AG04449 (cell line): Measurements from ENCODE around the gene LRP6.

Experiments
- CTCF ChIA-PET: fragments of 350-600 bp; formaldehyde crosslinking; extraction: SDS; loops from one replicate; lab custom pipeline; 2021; ENCODE audit warnings: antibody characterized with exemption; lab: Yijun Ruan, JAX
- POLR2A ChIA-PET: fragments of 400-600, 350-600 bp; formaldehyde crosslinking; extraction: SDS; loops from one replicate; lab custom pipeline; 2020; ENCODE audit warnings: antibody characterized with exemption, inconsistent platforms; lab: Yijun Ruan, JAX
- DNase-seq: peaks from one replicate; pipeline ENCODE4 v3.0.0-alpha.2; 2010; ENCODE audit warnings: low read depth, low spot score
- H3K4me3 ChIP-seq: 2 replicates; pipeline ENCODE4 v1.5.1; 2011; ENCODE audit warnings: low read depth, mild to moderate bottlenecking, control low read depth, low read length
- CTCF ChIP-seq: IDR thresholded peaks from one replicate; pipeline ENCODE4 v1.5.1; 2011; ENCODE audit warnings: mild to moderate bottlenecking, moderate library complexity, low read length, control low read depth, inconsistent platforms; ENCODE audit not compliant: insufficient read depth; ENCODE audit errors: missing control alignments

Gene LRP6

GRCh38 chr12:12270226-12270625, 3.4 kb upstream of the LRP6 start:
- POLR2A ChIA-PET: no interaction called here

GRCh38 chr12:12267742-12268200, 927 bp upstream of the LRP6 start:
- no peak for TF ChIP-seq CTCF
- ChIA-PET CTCF (interaction anchor here (0.6 to 1.5 kb wide), 3 partner anchors 11 to 231 kb away, joined by 3 to 4 read pairs (median 3); no protein-coding TSS in a partner anchor), POLR2A (interaction anchor here (1.3 kb wide), 3 partner anchors 13 to 57 kb away, joined by 3 to 5 read pairs (median 4); no protein-coding TSS in a partner anchor)
- peak overlapping the region; percentile 99 for H3K4me3 ChIP-seq
- DNase-seq: no peak

More at GRCh38 chr12:12270226-12270625, 3.4 kb upstream of the LRP6 start:
- no peak overlapping the region for H3K4me3 ChIP-seq
- CTCF ChIA-PET: interaction anchor here (0.7 to 1.4 kb wide), 2 partner anchors 58 to 64 kb away, joined by 3 read pairs; no protein-coding TSS in a partner anchor
- DNase-seq: no peak
- TF ChIP-seq CTCF: no peak

GRCh38 chr12:12266389-12266872, 413 bp downstream of the LRP6 start:
- TF ChIP-seq CTCF: no peak
- POLR2A ChIA-PET: interaction anchor here (0.6 to 1.4 kb wide), 16 partner anchors 8 to 378 kb away, joined by 3 to 18 read pairs (median 5); no protein-coding TSS in a partner anchor
- peak overlapping the region; percentile 99 for H3K4me3 ChIP-seq
- CTCF ChIA-PET: interaction anchor here (0.9 to 1.5 kb wide), 3 partner anchors 9 to 40 kb away, joined by 3 to 4 read pairs (median 3); no protein-coding TSS in a partner anchor
- no peak for DNase-seq

- H3K4me3 ChIP-seq: peak overlapping the region; percentile 99
- no peak for TF ChIP-seq CTCF
- POLR2A ChIA-PET: interaction anchor here (0.8 to 1.4 kb wide), 8 partner anchors 17 to 168 kb away, joined by 3 to 11 read pairs (median 5); no protein-coding TSS in a partner anchor
- DNase-seq: no peak
- CTCF ChIA-PET: interaction anchor here (0.9 to 1.5 kb wide), 2 partner anchors 14 to 62 kb away, joined by 3 to 4 read pairs; no protein-coding TSS in a partner anchor
These were observed 1.1 kb downstream of the LRP6 start for GRCh38 chr12:12265571-12266388.

- no peak for DNase-seq
- H3K4me3 ChIP-seq: peak overlapping the region; percentile 99
- ChIA-PET CTCF (interaction anchor here (1.5 kb wide), 1 partner anchor 62 kb away, joined by 4 read pairs; no protein-coding TSS in a partner anchor), POLR2A (no interaction called here)
- no peak for TF ChIP-seq CTCF
These were observed 1.8 kb downstream of the LRP6 start for GRCh38 chr12:12265035-12265434.
